ENCODE data around the gene FDPS. TPM values are rescaled to one million over a fixed set of nuclear protein-coding genes. Genes with fewer than 3 reads are reported as not detected.
A peak's percentile ranks its signal among the peaks of the same experiment; 100 is the strongest.
"Not testable (repeated sequence)": the region's sequence is repeated elsewhere in the genome, so short reads cannot be mapped to it uniquely, and the experiment has no call there.

Gene FDPS
- total RNA-seq, 4 donors from 2014 or later = 158 to 220 (median 175) TPM

DNA sequence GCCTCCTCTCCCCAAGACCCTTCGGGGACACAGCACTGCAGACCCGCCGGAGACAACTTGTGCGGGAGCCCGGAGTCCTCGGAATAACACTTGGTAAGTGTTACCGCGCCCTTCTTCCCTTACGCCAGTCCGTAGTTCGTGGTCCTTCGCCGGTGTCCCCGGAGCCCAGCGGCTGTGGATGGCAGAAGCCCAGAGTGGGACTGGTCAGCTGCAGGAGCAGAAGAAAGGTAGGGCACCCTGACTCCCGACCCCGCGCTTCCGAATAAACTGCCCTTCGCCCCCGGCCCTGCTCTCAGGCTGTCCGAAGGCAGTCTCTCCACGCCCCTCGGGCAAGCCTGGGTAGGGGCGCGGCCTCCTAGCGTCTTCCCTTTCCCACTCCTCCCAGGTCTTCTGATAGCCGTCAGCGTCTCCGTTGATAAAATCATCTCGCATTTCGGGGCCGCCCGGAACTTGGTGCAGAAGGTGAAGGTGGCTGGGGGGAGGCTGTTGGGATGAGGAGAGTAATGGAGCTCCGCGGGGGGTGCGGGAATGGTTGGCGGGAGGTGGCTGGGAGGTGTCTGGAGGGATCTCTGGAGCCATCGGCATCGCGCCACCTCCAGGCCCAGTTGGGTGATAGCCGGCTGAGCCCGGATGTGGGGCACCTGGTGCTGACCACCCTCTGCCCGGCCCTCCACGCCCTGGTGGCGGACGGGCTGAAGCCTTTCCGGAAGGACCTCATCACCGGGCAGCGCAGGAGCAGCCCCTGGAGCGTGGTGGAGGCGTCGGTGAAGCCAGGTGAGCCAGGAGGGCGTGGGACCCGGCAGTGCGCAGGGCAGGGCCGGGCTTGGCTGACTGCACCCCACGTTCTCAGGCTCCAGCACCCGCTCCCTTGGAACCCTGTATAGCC lies 16.3 kb downstream of the FDPS start:
- no peaks in the 10 kb centered on the region for H3K27me3 ChIP-seq
- peaks cover 0 to 37% (median 0%) of the 10 kb centered on the region in 3 donors for H3K36me3 ChIP-seq
- no peaks in the 10 kb centered on the region for H3K9me3 ChIP-seq
- H3K4me1 ChIP-seq = peaks cover 0 to 34% (median 8%) of the 10 kb centered on the region in 4 donors
- peak; percentile 43 to 86 (median 84) for DNase-seq
- TF ChIP-seq, protein P1, sequence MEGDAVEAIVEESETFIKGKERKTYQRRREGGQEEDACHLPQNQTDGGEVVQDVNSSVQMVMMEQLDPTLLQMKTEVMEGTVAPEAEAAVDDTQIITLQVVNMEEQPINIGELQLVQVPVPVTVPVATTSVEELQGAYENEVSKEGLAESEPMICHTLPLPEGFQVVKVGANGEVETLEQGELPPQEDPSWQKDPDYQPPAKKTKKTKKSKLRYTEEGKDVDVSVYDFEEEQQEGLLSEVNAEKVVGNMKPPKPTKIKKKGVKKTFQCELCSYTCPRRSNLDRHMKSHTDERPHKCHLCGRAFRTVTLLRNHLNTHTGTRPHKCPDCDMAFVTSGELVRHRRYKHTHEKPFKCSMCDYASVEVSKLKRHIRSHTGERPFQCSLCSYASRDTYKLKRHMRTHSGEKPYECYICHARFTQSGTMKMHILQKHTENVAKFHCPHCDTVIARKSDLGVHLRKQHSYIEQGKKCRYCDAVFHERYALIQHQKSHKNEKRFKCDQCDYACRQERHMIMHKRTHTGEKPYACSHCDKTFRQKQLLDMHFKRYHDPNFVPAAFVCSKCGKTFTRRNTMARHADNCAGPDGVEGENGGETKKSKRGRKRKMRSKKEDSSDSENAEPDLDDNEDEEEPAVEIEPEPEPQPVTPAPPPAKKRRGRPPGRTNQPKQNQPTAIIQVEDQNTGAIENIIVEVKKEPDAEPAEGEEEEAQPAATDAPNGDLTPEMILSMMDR (IDR thresholded peaks at IDR 0.05) = peak in 5 of 6 experiments; percentile 6 to 67 (median 64)
- TF ChIP-seq POLR2A (IDR thresholded peaks at IDR 0.05) = no peak
- H3K27ac ChIP-seq = peak overlapping the region; percentile 93 to 99 (median 96)
- peak overlapping the region; percentile 70 to 98 (median 80) for H3K4me3 ChIP-seq

DNA sequence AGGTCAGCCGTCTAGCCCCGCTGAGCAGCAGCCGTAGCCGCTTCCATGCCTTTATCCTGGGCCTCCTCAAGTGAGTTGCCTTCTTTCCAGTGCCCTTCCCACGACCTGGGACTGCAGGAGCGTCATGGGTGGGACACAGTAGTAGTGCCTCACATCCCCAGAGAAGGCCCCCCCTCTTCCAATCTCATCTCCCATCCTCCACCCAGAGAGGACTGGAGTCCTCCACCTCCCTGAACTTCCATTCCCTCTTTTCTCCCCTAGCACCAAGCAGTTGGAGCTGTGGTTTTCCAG lies 16.9 kb downstream of the FDPS start:
- TF ChIP-seq, protein P1 (IDR thresholded peaks at IDR 0.05) = no peak
- TF ChIP-seq POLR2A (IDR thresholded peaks at IDR 0.05) = no peak
- peaks cover 0 to 30% (median 8%) of the 10 kb centered on the region in 4 donors for H3K4me1 ChIP-seq
- no peaks in the 10 kb centered on the region for H3K9me3 ChIP-seq
- no peaks in the 10 kb centered on the region for H3K27me3 ChIP-seq
- peak overlapping the region in 3 of 4 donors; percentile 93 to 97 (median 94) for H3K27ac ChIP-seq
- no peak for DNase-seq
- peak overlapping the region in 2 of 4 donors; percentile 70 to 82 for H3K4me3 ChIP-seq
- peaks cover 0 to 43% (median 0%) of the 10 kb centered on the region in 3 donors for H3K36me3 ChIP-seq

DNA sequence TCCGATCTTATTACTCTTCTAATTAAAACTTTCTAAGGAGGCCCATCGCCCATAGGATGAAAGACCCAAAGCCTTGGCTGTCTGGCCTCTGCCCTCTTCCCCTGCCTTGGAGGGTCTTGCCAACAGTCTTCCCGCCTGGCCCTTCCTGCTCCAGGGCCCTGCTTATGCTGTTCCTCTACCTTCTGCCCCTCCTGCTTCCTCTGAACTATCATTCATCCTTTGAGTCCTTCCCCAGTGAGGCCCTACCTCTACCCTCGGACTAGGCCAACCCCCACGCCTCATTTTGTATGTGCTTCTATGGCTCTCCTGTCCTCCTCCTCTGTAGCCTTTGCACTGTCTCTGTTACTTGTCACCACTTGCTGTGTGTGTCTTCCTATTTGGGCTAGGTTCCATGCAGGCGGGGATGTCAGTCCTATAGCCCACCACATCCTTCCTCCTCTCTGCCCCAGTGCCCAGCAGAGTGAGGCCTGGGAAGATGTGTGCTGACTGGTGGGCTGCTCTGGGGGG lies 17.4 kb downstream of the FDPS start:
- Histone ChIP-seq H3K27ac (peak overlapping the region in 1 of 4 donors; percentile 93), H3K27me3 (no peaks in the 10 kb centered on the region), H3K4me3 (peak overlapping the region in 1 of 4 donors; percentile 70), H3K4me1 (peaks cover 0 to 27% (median 7%) of the 10 kb centered on the region in 4 donors), H3K36me3 (peaks cover 0 to 49% (median 0%) of the 10 kb centered on the region in 3 donors), H3K9me3 (no peaks in the 10 kb centered on the region)
- peak in 1 of 3 donors; percentile 32 for DNase-seq
- TF ChIP-seq, protein P1 (IDR thresholded peaks at IDR 0.05) = no peak
- TF ChIP-seq POLR2A (IDR thresholded peaks at IDR 0.05) = no peak

DNA sequence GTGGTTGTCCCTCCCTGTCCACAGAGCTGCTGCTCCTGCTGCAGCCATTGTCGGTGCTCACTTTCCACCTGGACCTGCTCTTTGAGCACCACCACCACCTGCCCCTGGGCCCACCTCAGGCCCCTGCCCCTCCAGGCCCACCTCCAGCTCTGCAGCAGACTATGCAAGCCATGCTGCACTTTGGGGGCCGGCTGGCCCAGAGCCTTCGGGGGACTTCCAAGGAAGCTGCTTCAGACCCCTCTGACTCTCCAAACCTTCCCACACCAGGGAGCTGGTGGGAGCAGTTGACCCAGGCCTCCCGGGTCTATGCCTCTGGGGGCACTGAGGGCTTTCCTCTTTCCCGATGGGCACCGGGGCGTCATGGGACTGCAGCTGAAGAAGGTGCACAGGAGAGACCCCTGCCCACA lies 18.0 kb downstream of the FDPS start:
- peaks cover 0 to 54% (median 0%) of the 10 kb centered on the region in 3 donors for H3K36me3 ChIP-seq
- no peaks in the 10 kb centered on the region for H3K9me3 ChIP-seq
- no peak overlapping the region for H3K4me3 ChIP-seq
- peak in 1 of 3 donors; percentile 38 for DNase-seq
- H3K4me1 ChIP-seq = peaks cover 0 to 22% (median 4%) of the 10 kb centered on the region in 4 donors
- H3K27me3 ChIP-seq = no peaks in the 10 kb centered on the region
- no peak overlapping the region for H3K27ac ChIP-seq
- TF ChIP-seq, protein P1 (IDR thresholded peaks at IDR 0.05) = no peak
- no peak for TF ChIP-seq POLR2A (IDR thresholded peaks at IDR 0.05)

DNA sequence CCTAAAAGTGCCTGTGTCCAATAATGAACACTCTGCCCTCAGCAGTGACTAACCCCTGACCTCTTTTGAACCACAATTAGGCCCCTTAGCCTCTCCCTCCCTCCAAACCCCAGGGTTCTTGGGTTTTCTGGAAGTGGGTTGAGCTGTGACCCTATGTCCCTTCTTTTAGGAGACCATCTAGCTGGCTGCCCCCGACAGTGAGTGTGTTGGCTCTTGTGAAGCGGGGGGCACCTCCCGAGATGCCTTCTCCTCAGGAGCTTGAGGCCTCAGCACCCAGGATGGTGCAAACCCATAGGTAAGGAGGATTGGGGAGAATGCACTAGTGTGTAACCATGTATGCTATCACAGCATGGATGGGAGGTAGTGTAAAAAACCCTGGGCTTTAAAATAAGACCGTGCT lies 19.3 kb downstream of the FDPS start:
- no peak overlapping the region for H3K4me3 ChIP-seq
- peaks cover 0 to 11% (median under 1%) of the 10 kb centered on the region in 4 donors for H3K4me1 ChIP-seq
- H3K36me3 ChIP-seq = peaks cover 0 to 56% (median 0%) of the 10 kb centered on the region in 3 donors
- no peak for TF ChIP-seq POLR2A (IDR thresholded peaks at IDR 0.05)
- TF ChIP-seq, protein P1 (IDR thresholded peaks at IDR 0.05) = no peak
- no peaks in the 10 kb centered on the region for H3K27me3 ChIP-seq
- DNase-seq = no peak
- H3K9me3 ChIP-seq = no peaks in the 10 kb centered on the region
- H3K27ac ChIP-seq = no peak overlapping the region

DNA sequence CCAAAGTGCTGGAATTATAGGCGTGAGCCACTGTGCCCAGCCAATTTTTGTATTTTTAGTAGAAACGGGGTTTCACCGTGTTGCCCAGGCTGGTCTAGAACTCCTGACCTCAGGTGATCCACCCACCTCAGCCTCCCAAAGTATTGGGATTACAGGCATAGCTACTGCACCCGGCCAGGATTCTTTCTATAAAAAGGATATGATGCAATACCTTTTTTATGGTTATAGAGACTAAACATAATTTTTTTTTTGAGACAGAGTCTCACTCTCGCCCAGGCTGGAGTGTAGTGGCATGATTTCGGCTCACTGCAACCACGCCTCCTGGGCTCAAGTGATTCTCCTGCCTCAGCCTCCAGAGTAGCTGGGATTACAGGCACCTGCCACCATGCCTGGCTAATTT lies 20.2 kb downstream of the FDPS start:
- H3K27me3 ChIP-seq, DNase-seq, H3K27ac ChIP-seq, H3K4me3 ChIP-seq, H3K9me3 ChIP-seq: not testable (repeated sequence)
- Histone ChIP-seq H3K4me1 (peaks cover 0 to 11% (median 0%) of the 10 kb centered on the region in 4 donors), H3K36me3 (peaks cover 0 to 61% (median 0%) of the 10 kb centered on the region in 3 donors)

Data from Peyer's patch (tissue), 4 donors.